ENCODE measurements around the gene FAM174C.

The FAM174C gene

GRCh38 chr19:1271528-1272422 lies 3.6 kb upstream of the FAM174C start:
- peaks cover 4% of the 10 kb centered on the region for H3K27me3 ChIP-seq (ENCODE audit: insufficient read depth, low read length, poor library complexity, severe bottlenecking)
- peaks cover 66% of the 10 kb centered on the region for H4K20me1 ChIP-seq (ENCODE audit: insufficient read depth, low read length, poor library complexity, severe bottlenecking)
- no peaks in the 10 kb centered on the region for H3K9me2 ChIP-seq (replicated peaks; ENCODE audit: low read depth, low read length)
- peaks cover 46% of the 10 kb centered on the region for H3K4me1 ChIP-seq (ENCODE audit: insufficient read depth, low read length, poor library complexity, severe bottlenecking)
- peak overlapping the region; percentile 97 for H3K9ac ChIP-seq (ENCODE audit: low read depth, low read length, poor library complexity, severe bottlenecking)
- TF ChIP-seq EZH2phosphoT487 (IDR thresholded peaks at IDR 0.05; ENCODE audit: borderline replicate concordance): no peak
- no peak for TF ChIP-seq CTCF (conservative IDR thresholded peaks at IDR 0.05; ENCODE audit: low read length)
- peak overlapping the region; percentile 100 for H3K4me2 ChIP-seq (ENCODE audit: low read depth, low read length, poor library complexity, severe bottlenecking)
- peaks cover 14% of the 10 kb centered on the region for H3F3A ChIP-seq (ENCODE audit: low read depth)
- no peak overlapping the region for H2AFZ ChIP-seq (ENCODE audit: low read length)
- peak overlapping the region; percentile 94 for H3K4me3 ChIP-seq (ENCODE audit: low read length, poor library complexity, severe bottlenecking)
- H3K79me2 ChIP-seq (ENCODE audit: insufficient read depth, low read length): peaks cover 66% of the 10 kb centered on the region
- H3K9me3 ChIP-seq (ENCODE audit: insufficient read depth, low read depth, low read length): no peaks in the 10 kb centered on the region
- peaks cover 49% of the 10 kb centered on the region; the same call in 1 of the 2 replicates for H3K36me3 ChIP-seq (ENCODE audit: insufficient read depth, low read length)

DNA sequence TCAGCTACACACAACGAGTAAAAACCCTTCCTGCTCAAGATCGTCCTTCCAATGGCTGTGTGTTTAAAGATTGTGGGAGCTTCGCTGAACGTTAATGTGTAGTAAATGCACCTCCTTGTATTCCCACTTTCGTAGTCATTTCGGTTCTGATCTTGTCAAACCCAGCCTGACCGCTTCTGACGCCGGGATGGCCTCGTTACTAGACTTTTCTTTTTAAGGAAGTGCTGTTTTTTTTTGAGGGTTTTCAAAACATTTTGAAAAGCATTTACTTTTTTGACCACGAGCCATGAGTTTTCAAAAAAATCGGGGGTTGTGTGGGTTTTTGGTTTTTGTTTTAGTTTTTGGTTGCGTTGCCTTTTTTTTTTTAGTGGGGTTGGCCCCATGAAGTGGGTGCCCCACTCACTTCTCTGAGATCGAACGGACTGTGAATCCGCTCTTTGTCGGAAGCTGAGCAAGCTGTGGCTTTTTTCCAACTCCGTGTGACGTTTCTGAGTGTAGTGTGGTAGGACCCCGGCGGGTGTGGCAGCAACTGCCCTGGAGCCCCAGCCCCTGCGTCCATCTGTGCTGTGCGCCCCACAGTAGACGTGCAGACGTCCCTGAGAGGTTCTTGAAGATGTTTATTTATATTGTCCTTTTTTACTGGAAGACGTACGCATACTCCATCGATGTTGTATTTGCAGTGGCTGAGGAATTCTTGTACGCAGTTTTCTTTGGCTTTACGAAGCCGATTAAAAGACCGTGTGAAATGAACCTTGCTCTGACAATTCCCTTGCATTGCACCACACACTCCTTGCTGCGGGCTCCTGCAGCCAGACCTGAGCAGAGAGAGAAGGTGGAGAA lies 2.7 kb upstream of the FAM174C start:
- peaks cover 46% of the 10 kb centered on the region for H3K4me1 ChIP-seq (ENCODE audit: insufficient read depth, low read length, poor library complexity, severe bottlenecking)
- H3K9ac ChIP-seq (ENCODE audit: low read depth, low read length, poor library complexity, severe bottlenecking): peak overlapping the region; percentile 7
- H3K4me2 ChIP-seq (ENCODE audit: low read depth, low read length, poor library complexity, severe bottlenecking): peak overlapping the region; percentile 100
- peaks cover 14% of the 10 kb centered on the region for H3F3A ChIP-seq (ENCODE audit: low read depth)
- TF ChIP-seq EZH2phosphoT487 (IDR thresholded peaks at IDR 0.05; ENCODE audit: borderline replicate concordance): no peak
- no peak for TF ChIP-seq CTCF (conservative IDR thresholded peaks at IDR 0.05; ENCODE audit: low read length)
- H3K4me3 ChIP-seq (ENCODE audit: low read length, poor library complexity, severe bottlenecking): no peak overlapping the region
- H4K20me1 ChIP-seq (ENCODE audit: insufficient read depth, low read length, poor library complexity, severe bottlenecking): peaks cover 66% of the 10 kb centered on the region
- peaks cover 4% of the 10 kb centered on the region for H3K27me3 ChIP-seq (ENCODE audit: insufficient read depth, low read length, poor library complexity, severe bottlenecking)
- H3K79me2 ChIP-seq (ENCODE audit: insufficient read depth, low read length): peaks cover 72% of the 10 kb centered on the region
- no peak overlapping the region for H2AFZ ChIP-seq (ENCODE audit: low read length)
- no peaks in the 10 kb centered on the region for H3K9me2 ChIP-seq (replicated peaks; ENCODE audit: low read depth, low read length)
- H3K36me3 ChIP-seq (ENCODE audit: insufficient read depth, low read length): peaks cover 49% of the 10 kb centered on the region; the same call in 1 of the 2 replicates
- H3K9me3 ChIP-seq (ENCODE audit: insufficient read depth, low read depth, low read length): no peaks in the 10 kb centered on the region

- Histone ChIP-seq H3K4me1 (ENCODE audit: insufficient read depth, low read length, poor library complexity, severe bottlenecking) (peaks cover 44% of the 10 kb centered on the region), H3K36me3 (ENCODE audit: insufficient read depth, low read length) (peaks cover 49% of the 10 kb centered on the region; the same call in 1 of the 2 replicates), H3K9ac (ENCODE audit: low read depth, low read length, poor library complexity, severe bottlenecking) (no peak overlapping the region), H3K4me2 (ENCODE audit: low read depth, low read length, poor library complexity, severe bottlenecking) (no peak overlapping the region), H2AFZ (ENCODE audit: low read length) (no peak overlapping the region), H3K9me2 (replicated peaks; ENCODE audit: low read depth, low read length) (no peaks in the 10 kb centered on the region), H3K9me3 (ENCODE audit: insufficient read depth, low read depth, low read length) (no peaks in the 10 kb centered on the region), H3K4me3 (ENCODE audit: low read length, poor library complexity, severe bottlenecking) (no peak overlapping the region), H3K79me2 (ENCODE audit: insufficient read depth, low read length) (peaks cover 72% of the 10 kb centered on the region), H3F3A (ENCODE audit: low read depth) (peaks cover 14% of the 10 kb centered on the region), H4K20me1 (ENCODE audit: insufficient read depth, low read length, poor library complexity, severe bottlenecking) (peaks cover 66% of the 10 kb centered on the region), H3K27me3 (ENCODE audit: insufficient read depth, low read length, poor library complexity, severe bottlenecking) (peaks cover 4% of the 10 kb centered on the region)
- TF ChIP-seq CTCF (conservative IDR thresholded peaks at IDR 0.05; ENCODE audit: low read length) (no peak), EZH2phosphoT487 (IDR thresholded peaks at IDR 0.05; ENCODE audit: borderline replicate concordance) (no peak)
These were observed 1.9 kb upstream of the FAM174C start for GRCh38 chr19:1273263-1274041.

Measured in Loucy (cell line).